Adrenal gland (tissue), 12 donors: ENCODE data around the gene TMCC2. TPM values are rescaled to one million over a fixed set of nuclear protein-coding genes. Genes with fewer than 3 reads are reported as not detected.

Source experiments
- DNase-seq, 7 donors: peaks; one replicate each; pipeline ENCODE4 v3.0.0-alpha.2; 2019 to 2020
- H3K27ac ChIP-seq, 5 donors: fragments of 200-600 bp; sonication (generic) in 4 of 5; 1 replicate in 3 of 5; 2 replicates in 2 of 5; pipeline versions ENCODE4 v1.5.1 to v1.8.0; 2016 to 2020; ENCODE audit warnings: mild to moderate bottlenecking in 1 of 5
- H3K27me3 ChIP-seq: fragments of 200-600 bp; 2 replicates; pipeline ENCODE4 v1.8.0; 2021
- H3K36me3 ChIP-seq, 2 donors: fragments of 200-600 bp; replicated peaks in 1 of 2; 1 replicate in 1 of 2; 2 replicates in 1 of 2; pipeline versions ENCODE4 v1.5.1 to v1.8.0; 2018 to 2022
- H3K4me1 ChIP-seq, 2 donors: fragments of 200-600 bp; replicated peaks in 1 of 2; 1 replicate in 1 of 2; 2 replicates in 1 of 2; pipeline versions ENCODE4 v1.5.1 to v1.8.0; 2018 to 2021
- H3K4me3 ChIP-seq, 4 donors: fragments of 200-600 bp; sonication (generic) in 3 of 4; one replicate each; pipeline ENCODE4 v1.5.1; 2016 to 2018
- H3K9me3 ChIP-seq, 3 donors: fragments of 200-600 bp; sonication (generic) in 1 of 3; replicated peaks in 1 of 3; 1 replicate in 2 of 3; 2 replicates in 1 of 3; pipeline versions ENCODE4 v1.5.1 to v1.8.0; 2016 to 2021
- CTCF ChIP-seq, 6 experiments: fragments of 450-650 bp in 4 of 6; fragments of 200-600 bp in 2 of 6; sonication (generic) in 1 of 6; IDR thresholded peaks; 1 replicate in 5 of 6; 2 replicates in 1 of 6; pipeline versions ENCODE4 v1.5.1 to v1.8.0; 2016 to 2021; ENCODE audit warnings: antibody characterized with exemption in 6 of 6, mild to moderate bottlenecking in 2 of 6, moderate library complexity in 1 of 6
- POLR2A ChIP-seq, 2 donors: fragments of 450-650 bp; IDR thresholded peaks; one replicate each; pipeline ENCODE4 v1.6.1; 2017; ENCODE audit warnings: antibody characterized with exemption in 2 of 2, mild to moderate bottlenecking in 2 of 2, moderate library complexity in 1 of 2
- WGBS, 4 donors: extraction: QIAGEN DNeasy Blood & Tissue Kit in 2 of 4; methylation state at CpG; one replicate each; pipeline versions ENCODE4 v1.1.5 to v1.1.7; 2013 to 2017; 5-methylcytosine and 5-hydroxymethylcytosine counted together
- intact Hi-C, 2 donors: fragments of 100-400 bp; cut with DNase I; formaldehyde crosslinking; loops; one replicate each; pipeline versions ENCODE4 v1.14.1 to v1.15.0; 2022 to 2023
- polyA plus RNA-seq, 3 donors: library from polyadenylated mRNA; stranded (reverse); fragments of 200-250 nt in 2 of 3; fragments of 350-450 nt in 1 of 3; fragmentation: Illumina TruSeq in 1 of 3; extraction: RNeasy Lipid Tissue Mini Kit (QIAGEN cat#74804) in 1 of 3; gene quantifications; one replicate each; pipeline ENCODE4 v1.2.3, GENCODE V29; 2013 to 2014
- total RNA-seq, 9 donors: library from RNA; depleted of rRNA in 4 of 9; stranded (reverse); fragments of >200 nt in 4 of 9; fragments of 120-200 nt in 1 of 9; fragmentation: NEBNext Ultra II Directional in 1 of 9; extraction: Animal tissue kit (Norgen Biotek cat#: 25700) in 1 of 9; gene quantifications; one replicate each; pipeline versions ENCODE4 v1.1.0 to v1.2.4, GENCODE V29; 2013 to 2023
- donor health status: healthy with polysubstance abuse.
- donor health status: Bipolar disorder and iron deficiency.
- donor health status: DM: yes; HTN: yes; CAD: no.
- donor health status: DM: no; HTN: no; CAD: no.
- donor health status: DM: no; HTN: no; CAD: no.
- donor health status: DM: yes; HTN: yes; CAD: no.

Gene TMCC2
- total and polyA plus RNA-seq, 12 donors: 2.3 to 33.2 (median 7.5) TPM

GRCh38 chr1:205248793-205249601 lies 21.3 kb downstream of the TMCC2 start:
- peak; percentile 81 to 94 (median 89) for DNase-seq
- peak in 1 of 2 donors; percentile 8 for TF ChIP-seq POLR2A (IDR thresholded peaks at IDR 0.05)
- TF ChIP-seq CTCF (IDR thresholded peaks at IDR 0.05): no peak
- intact Hi-C loops: loop anchor here in 1 of 2 donors (10.0 kb wide), 1 partner anchor 114 kb away; no protein-coding TSS in a partner anchor
- WGBS, 4 donors: 27 to 36% (median 32%) methylated on average over 6 to 11 of the region's 11 CpGs
- Histone ChIP-seq H3K27ac (peak overlapping the region; percentile 43 to 88 (median 71)), H3K9me3 (no peaks in the 10 kb centered on the region), H3K36me3 (no peaks in the 10 kb centered on the region), H3K4me1 (peaks cover 17 to 21% of the 10 kb centered on the region in 2 donors), H3K27me3 (no peaks in the 10 kb centered on the region), H3K4me3 (no peak overlapping the region)

- TF ChIP-seq POLR2A (IDR thresholded peaks at IDR 0.05): peak in 1 of 2 donors; percentile 9
- no peak for TF ChIP-seq CTCF (IDR thresholded peaks at IDR 0.05)
- peaks cover 17 to 21% of the 10 kb centered on the region in 2 donors for H3K4me1 ChIP-seq
- H3K27ac ChIP-seq: peak overlapping the region; percentile 43 to 88 (median 71)
- H3K9me3 ChIP-seq: no peaks in the 10 kb centered on the region
- H3K27me3 ChIP-seq: no peaks in the 10 kb centered on the region
- intact Hi-C loops: loop anchor here (10.0 kb wide), 2 partner anchors 115 to 255 kb away; no protein-coding TSS in a partner anchor
- 32 to 42% (median 37%) methylated on average over 3 to 4 of the region's 4 CpGs for WGBS, 4 donors
- H3K36me3 ChIP-seq: no peaks in the 10 kb centered on the region
- H3K4me3 ChIP-seq: no peak overlapping the region
- DNase-seq: peak in 6 of 7 donors; percentile 65 to 79 (median 74)
Observed at GRCh38 chr1:205249651-205250050, 21.9 kb downstream of the TMCC2 start.

- no peaks in the 10 kb centered on the region for H3K36me3 ChIP-seq
- no peak for DNase-seq
- no peaks in the 10 kb centered on the region for H3K9me3 ChIP-seq
- no peak overlapping the region for H3K4me3 ChIP-seq
- intact Hi-C loops: loop anchor here in 1 of 2 donors (10.0 kb wide), 1 partner anchor 256 kb away; no protein-coding TSS in a partner anchor
- peaks cover 17 to 21% of the 10 kb centered on the region in 2 donors for H3K4me1 ChIP-seq
- WGBS, 4 donors: 65 to 94% (median 71%) methylated on average over 3 to 6 of the region's 6 CpGs
- TF ChIP-seq POLR2A (IDR thresholded peaks at IDR 0.05) (no peak), CTCF (IDR thresholded peaks at IDR 0.05) (no peak)
- no peaks in the 10 kb centered on the region for H3K27me3 ChIP-seq
- H3K27ac ChIP-seq: peak overlapping the region in 2 of 5 donors; percentile 11 to 78
Observed at GRCh38 chr1:205250699-205251098, 23.0 kb downstream of the TMCC2 start.

- TF ChIP-seq CTCF (IDR thresholded peaks at IDR 0.05) (no peak), POLR2A (IDR thresholded peaks at IDR 0.05) (no peak)
- no peak overlapping the region for H3K4me3 ChIP-seq
- H3K27me3 ChIP-seq: no peaks in the 10 kb centered on the region
- 72 to 93% (median 87%) methylated on average over 5 of the region's 5 CpGs for WGBS, 4 donors
- H3K27ac ChIP-seq: no peak overlapping the region
- no peak for DNase-seq
- no peaks in the 10 kb centered on the region for H3K9me3 ChIP-seq
- H3K4me1 ChIP-seq: peaks cover 17 to 29% of the 10 kb centered on the region in 2 donors
- intact Hi-C loops: loop anchor here in 1 of 2 donors (10.0 kb wide), 1 partner anchor 257 kb away; no protein-coding TSS in a partner anchor
- no peaks in the 10 kb centered on the region for H3K36me3 ChIP-seq
Observed at GRCh38 chr1:205251576-205251975, 23.8 kb downstream of the TMCC2 start.
